SW 1271 (cell line): ENCODE results near the gene ATP5F1E.
"Not testable (repeated sequence)": the region's sequence is repeated elsewhere in the genome, so short reads cannot be mapped to it uniquely, and the experiment has no call there.

Experiments used
- DNase-seq, 2 experiments: peaks; one replicate each; lab custom pipeline; 2025; lab: John Stamatoyannopoulos, UW

The ATP5F1E gene

GRCh38 chr20:58988565-58988882 is 43.6 kb downstream of the ATP5F1E start:
- no peak for DNase-seq

GRCh38 chr20:58987790-58988564 is 44.2 kb downstream of the ATP5F1E start:
- no peak for DNase-seq

- DNase-seq: no peak
These were observed 45.1 kb downstream of the ATP5F1E start for GRCh38 chr20:58986968-58987517.

- DNase-seq: no peak
These were observed 45.7 kb downstream of the ATP5F1E start for GRCh38 chr20:58986286-58986967.

GRCh38 chr20:58985656-58986055 is 46.5 kb downstream of the ATP5F1E start:
- DNase-seq: no peak

GRCh38 chr20:58984691-58985090 is 47.4 kb downstream of the ATP5F1E start:
- DNase-seq: no peak

- DNase-seq: not testable (repeated sequence)
These were observed 49.0 kb downstream of the ATP5F1E start for GRCh38 chr20:58983115-58983468.

- no peak for DNase-seq
These were observed 49.6 kb downstream of the ATP5F1E start for GRCh38 chr20:58982406-58983114.

- DNase-seq: no peak
These were observed 50.3 kb downstream of the ATP5F1E start for GRCh38 chr20:58981628-58982364.

GRCh38 chr20:58980711-58981627 is 51.2 kb downstream of the ATP5F1E start, which contains the start of gene NELFCD:
NELFCD (plus strand) TSS chr20:58981256; CDS start chr20:58981310, 54 bp downstream.
- peak; percentile 61 to 86 for DNase-seq

- no peak for DNase-seq
These were observed 53.6 kb downstream of the ATP5F1E start for GRCh38 chr20:58978351-58979190.

- no peak for DNase-seq
These were observed 55.9 kb downstream of the ATP5F1E start for GRCh38 chr20:58976061-58976730.
